ENCODE measurements around the gene CEP112.
"Not testable (repeated sequence)": the region's sequence is repeated elsewhere in the genome, so short reads cannot be mapped to it uniquely, and the experiment has no call there.

The CEP112 gene

GRCh38 chr17:66149562-66149961 lies 42.4 kb downstream of the CEP112 start:
- no peak for DNase-seq

GRCh38 chr17:66146394-66146793 lies 45.5 kb downstream of the CEP112 start:
- no peak for DNase-seq

GRCh38 chr17:66143657-66144282 lies 48.2 kb downstream of the CEP112 start:
- DNase-seq: no peak

- DNase-seq: no peak
Observed at GRCh38 chr17:66142428-66142827, 49.5 kb downstream of the CEP112 start.

GRCh38 chr17:66138120-66138519 lies 53.8 kb downstream of the CEP112 start:
- no peak for DNase-seq

- DNase-seq: no peak
Observed at GRCh38 chr17:66135896-66136295, 56.0 kb downstream of the CEP112 start.

- DNase-seq: no peak
Observed at GRCh38 chr17:66135219-66135618, 56.7 kb downstream of the CEP112 start.

GRCh38 chr17:66129759-66130158 lies 62.2 kb downstream of the CEP112 start:
- DNase-seq: no peak

- no peak for DNase-seq
Observed at GRCh38 chr17:66126231-66126630, 65.7 kb downstream of the CEP112 start.

- no peak for DNase-seq
Observed at GRCh38 chr17:66123163-66123562, 68.8 kb downstream of the CEP112 start.

GRCh38 chr17:66115246-66115645 lies 76.7 kb downstream of the CEP112 start:
- no peak for DNase-seq

- no peak for DNase-seq
Observed at GRCh38 chr17:66114609-66115008, 77.3 kb downstream of the CEP112 start.

- no peak for DNase-seq
Observed at GRCh38 chr17:66107731-66108130, 84.2 kb downstream of the CEP112 start.

- no peak for DNase-seq
Observed at GRCh38 chr17:66098040-66098439, 93.9 kb downstream of the CEP112 start.

GRCh38 chr17:66094727-66095126 lies 97.2 kb downstream of the CEP112 start:
- DNase-seq: no peak

- DNase-seq: no peak
Observed at GRCh38 chr17:66091445-66092080, 100.4 kb downstream of the CEP112 start.

GRCh38 chr17:66089764-66090163 lies 102.2 kb downstream of the CEP112 start:
- no peak for DNase-seq

- DNase-seq: no peak
Observed at GRCh38 chr17:66088173-66088572, 103.8 kb downstream of the CEP112 start.

- DNase-seq: no peak
Observed at GRCh38 chr17:66087073-66087472, 104.9 kb downstream of the CEP112 start.

GRCh38 chr17:66085221-66085620 lies 106.7 kb downstream of the CEP112 start:
- no peak for DNase-seq

- DNase-seq: not testable (repeated sequence)
Observed at GRCh38 chr17:66080670-66081069, 111.3 kb downstream of the CEP112 start.

- no peak for DNase-seq
Observed at GRCh38 chr17:66076546-66077190, 115.3 kb downstream of the CEP112 start.

GRCh38 chr17:66073384-66073783 lies 118.5 kb downstream of the CEP112 start:
- DNase-seq: no peak

- DNase-seq: no peak
Observed at GRCh38 chr17:66063686-66064085, 128.2 kb downstream of the CEP112 start.
